WTC11 (cell line): ENCODE data around the gene BRI3BP. TPM values are rescaled to one million over a fixed set of nuclear protein-coding genes. Genes with fewer than 3 reads are reported as not detected.
"Not testable (repeated sequence)": the region's sequence is repeated elsewhere in the genome, so short reads cannot be mapped to it uniquely, and the experiment has no call there.

Experiments
- ATAC-seq: fragments of 200-7000 bp; cut with Tn5 transposase; 2 replicates; pipeline ENCODE4 v1.10.0; 2021; ENCODE audit warnings: mild to moderate bottlenecking, moderate library complexity
- CTCF ChIA-PET: fragments of 300-600 bp; sonication (Branson Sonifier 250); formaldehyde crosslinking; loops from one replicate; lab custom pipeline; 2021; ENCODE audit warnings: antibody characterized with exemption; lab: Charles Lee
- POLR2A ChIA-PET: fragments of 350-600 bp; sonication (Branson Sonifier 250); formaldehyde crosslinking; loops from one replicate; lab custom pipeline; 2021; ENCODE audit warnings: antibody characterized with exemption; lab: Charles Lee
- DNase-seq: peaks from one replicate; pipeline ENCODE4 v3.0.0; 2021; ENCODE audit warnings: low spot score
- H3K27ac Mint-ChIP-seq: 2 replicates; pipeline ENCODE4 v1.8.0; 2021; ENCODE audit warnings: mixed read lengths
- H3K27me3 Mint-ChIP-seq: 2 replicates; pipeline ENCODE4 v1.8.0; 2021; ENCODE audit warnings: low read depth, mild to moderate bottlenecking, moderate library complexity, mixed read lengths
- H3K36me3 Mint-ChIP-seq: 2 replicates; pipeline ENCODE4 v1.8.0; 2021; ENCODE audit warnings: mixed read lengths
- H3K4me1 Mint-ChIP-seq: 2 replicates; pipeline ENCODE4 v1.8.0; 2022; ENCODE audit warnings: mixed read lengths
- H3K4me3 Mint-ChIP-seq: 2 replicates; pipeline ENCODE4 v1.8.0; 2021; ENCODE audit warnings: mild to moderate bottlenecking, moderate library complexity, mixed read lengths
- H3K9me3 Mint-ChIP-seq: 2 replicates; pipeline ENCODE4 v1.8.0; 2021; ENCODE audit warnings: mixed read lengths
- ATF6 ChIP-seq: sonication (generic); formaldehyde crosslinking; IDR thresholded peaks from 2 replicates; pipeline ENCODE4 v1.8.1; 2023; ENCODE audit warnings: mild to moderate bottlenecking, missing genetic modification reagents
- CBFB ChIP-seq: sonication (generic); formaldehyde crosslinking; IDR thresholded peaks from 2 replicates; pipeline ENCODE4 v1.8.1; 2022; ENCODE audit warnings: mild to moderate bottlenecking, low read depth, missing genetic modification reagents
- CREB1 ChIP-seq: sonication (generic); formaldehyde crosslinking; IDR thresholded peaks from 2 replicates; pipeline ENCODE4 v1.8.0; 2023; ENCODE audit warnings: mild to moderate bottlenecking, missing genetic modification reagents
- CREM ChIP-seq: sonication (generic); formaldehyde crosslinking; IDR thresholded peaks from 2 replicates; pipeline ENCODE4 v1.8.1; 2022; ENCODE audit warnings: mild to moderate bottlenecking, missing genetic modification reagents, moderate library complexity
- GRHL2 ChIP-seq: fragments of 250-450 bp; sonication (Bioruptor Pico); IDR thresholded peaks from 2 replicates; pipeline ENCODE4 v1.8.0; 2022; ENCODE audit warnings: mild to moderate bottlenecking, moderate library complexity; ENCODE audit not compliant: insufficient replicate concordance, severe bottlenecking
- HMGXB4 ChIP-seq: sonication (generic); formaldehyde crosslinking; IDR thresholded peaks from 2 replicates; pipeline ENCODE4 v1.8.1; 2023; ENCODE audit warnings: mild to moderate bottlenecking, moderate library complexity, missing genetic modification reagents
- IRF2 ChIP-seq: sonication (generic); formaldehyde crosslinking; IDR thresholded peaks from 2 replicates; pipeline ENCODE4 v1.8.0; 2022; ENCODE audit warnings: low read depth, missing genetic modification reagents, borderline replicate concordance
- MXD4 ChIP-seq: fragments of 250-450 bp; sonication (Bioruptor Pico); IDR thresholded peaks from 2 replicates; pipeline ENCODE4 v1.8.0; 2021; ENCODE audit warnings: mild to moderate bottlenecking, moderate library complexity, borderline replicate concordance
- OVOL2 ChIP-seq: fragments of 250-450 bp; sonication (Bioruptor Pico); IDR thresholded peaks from 2 replicates; pipeline ENCODE4 v1.9.0; 2021; ENCODE audit warnings: mild to moderate bottlenecking, borderline replicate concordance
- PRDM15 ChIP-seq: sonication (generic); formaldehyde crosslinking; IDR thresholded peaks from 2 replicates; pipeline ENCODE4 v1.8.0; 2022; ENCODE audit warnings: missing genetic modification reagents
- RELA ChIP-seq: sonication (generic); formaldehyde crosslinking; IDR thresholded peaks from 2 replicates; pipeline ENCODE4 v1.8.1; 2022; ENCODE audit warnings: missing genetic modification reagents, mild to moderate bottlenecking, borderline replicate concordance
- TEAD1 ChIP-seq: sonication (generic); formaldehyde crosslinking; IDR thresholded peaks from 2 replicates; pipeline ENCODE4 v1.8.0; 2022; ENCODE audit warnings: mild to moderate bottlenecking, missing genetic modification reagents
- ZMAT4 ChIP-seq: fragments of 250-450 bp; sonication (Bioruptor Pico); IDR thresholded peaks from 2 replicates; pipeline ENCODE4 v1.9.0; 2021; ENCODE audit warnings: mild to moderate bottlenecking
- ZNF232 ChIP-seq: sonication (generic); formaldehyde crosslinking; IDR thresholded peaks from 2 replicates; pipeline ENCODE4 v1.8.0; 2022; ENCODE audit warnings: mild to moderate bottlenecking, missing genetic modification reagents
- ZNF317 ChIP-seq: sonication (generic); formaldehyde crosslinking; IDR thresholded peaks from 2 replicates; pipeline ENCODE4 v1.8.1; 2023; ENCODE audit warnings: low read depth, mild to moderate bottlenecking, moderate library complexity, missing genetic modification reagents, borderline replicate concordance
- ZSCAN18 ChIP-seq: fragments of 250-450 bp; sonication (Bioruptor Pico); IDR thresholded peaks from 2 replicates; pipeline ENCODE4 v2.1.2; 2022; ENCODE audit warnings: mild to moderate bottlenecking, moderate library complexity
- total RNA-seq: library from RNA; stranded (reverse); gene quantifications from 3 replicates; pipeline ENCODE4 v1.2.3, GENCODE V29; 2021

The BRI3BP gene
- total RNA-seq, 1 experiment from 2014 or later: 11.9 TPM

- TF ChIP-seq PRDM15 (CRISPR knock-in tag): no peak
Measured at GRCh38 chr12:125056306-125056705, 62.9 kb downstream of the BRI3BP start (continued).

- peaks cover 40% of the 10 kb centered on the region for H3K9me3 Mint-ChIP-seq
- POLR2A ChIA-PET: no interaction called here
- peaks cover 32% of the 10 kb centered on the region for H3K36me3 Mint-ChIP-seq
- DNase-seq (no peak), ATAC-seq (no peak)
- TF ChIP-seq OVOL2 (CRISPR knock-in tag) (no peak), MXD4 (CRISPR knock-in tag) (no peak), GRHL2 (CRISPR knock-in tag) (no peak), HMGXB4 (CRISPR knock-in tag) (no peak), ZNF232 (CRISPR knock-in tag) (no peak), ZNF317 (CRISPR knock-in tag) (no peak), CBFB (no peak), ZSCAN18 (CRISPR knock-in tag) (no peak), PRDM15 (CRISPR knock-in tag) (no peak)
- H3K4me1 Mint-ChIP-seq: peaks cover 5% of the 10 kb centered on the region
- H3K27me3 Mint-ChIP-seq: 0 out of 2 replicates have a peak, but pooled peaks cover 3% of the 10 kb centered on the region
- CTCF ChIA-PET: no interaction called here
- H3K4me3 Mint-ChIP-seq: no peak overlapping the region
- no peak overlapping the region for H3K27ac Mint-ChIP-seq
Measured at GRCh38 chr12:125057708-125058107, 64.3 kb downstream of the BRI3BP start.

- Mint-ChIP-seq H3K9me3 (peaks cover 31% of the 10 kb centered on the region), H3K36me3 (peaks cover 27% of the 10 kb centered on the region), H3K4me1 (peaks cover 29% of the 10 kb centered on the region), H3K27me3 (0 out of 2 replicates have a peak, but pooled peaks cover 3% of the 10 kb centered on the region), H3K4me3 (no peak overlapping the region), H3K27ac (no peak overlapping the region)
- DNase-seq: no peak
- POLR2A ChIA-PET: no interaction called here
- no peak for ATAC-seq
- CTCF ChIA-PET: no interaction called here
- no peak for TF ChIP-seq TEAD1 (CRISPR knock-in tag)
- no peak for TF ChIP-seq MXD4 (CRISPR knock-in tag)
- no peak for TF ChIP-seq RELA (CRISPR knock-in tag)
- TF ChIP-seq CREB1 (CRISPR knock-in tag): no peak
- no peak for TF ChIP-seq IRF2 (CRISPR knock-in tag)
- TF ChIP-seq CREM: no peak
- TF ChIP-seq ZMAT4 (CRISPR knock-in tag): no peak
- TF ChIP-seq ATF6 (CRISPR knock-in tag): no peak
- TF ChIP-seq, all 79 proteins: peak for 0
Measured at GRCh38 chr12:125061229-125061628, 67.8 kb downstream of the BRI3BP start.

- Mint-ChIP-seq H3K36me3 (peaks cover 32% of the 10 kb centered on the region), H3K9me3 (peaks cover 25% of the 10 kb centered on the region), H3K27ac (peak overlapping the region; percentile 57; the same call in 1 of the 2 replicates), H3K4me3 (peak overlapping the region; percentile 78), H3K4me1 (peaks cover 48% of the 10 kb centered on the region)
- POLR2A ChIA-PET: interaction anchor here (1.2 kb wide), 1 partner anchor 69 kb away, joined by 3 read pairs; no protein-coding TSS in a partner anchor
- DNase-seq, H3K27me3 Mint-ChIP-seq, ATAC-seq: not testable (repeated sequence)
- CTCF ChIA-PET: interaction anchor here (1.2 to 3.2 kb wide), 3 partner anchors 14 to 123 kb away, joined by 4 to 19 read pairs (median 10); no protein-coding TSS in a partner anchor
Measured at GRCh38 chr12:125063522-125063921, 70.1 kb downstream of the BRI3BP start.
